ENCODE measurements around the gene BLCAP.
A peak's percentile ranks its signal among the peaks of the same experiment; 100 is the strongest.

Gene BLCAP

GRCh38 chr20:37526238-37526838 is 1.3 kb downstream of the BLCAP start:
- peak overlapping the region; percentile 93 for H3K4me3 ChIP-seq (ENCODE audit: low read depth, low read length)
- peak overlapping the region; percentile 76 for H3K14ac ChIP-seq (ENCODE audit: low read length)
- H3K27ac ChIP-seq (ENCODE audit: low read depth, low read length), result peak overlapping the region; percentile 83
- H3K27me3 ChIP-seq (ENCODE audit: insufficient read depth, low read length), result no peaks in the 10 kb centered on the region
- H2BK120ac ChIP-seq (ENCODE audit: insufficient read depth, low read length, poor library complexity), result peak overlapping the region; percentile 77
- no peak overlapping the region for H4K8ac ChIP-seq (ENCODE audit: low read depth, low read length)
- no peak overlapping the region for H2AFZ ChIP-seq (ENCODE audit: insufficient read depth, low read length, poor library complexity)
- DNase-seq, result peak; percentile 39 to 64
- no peak overlapping the region for H2BK12ac ChIP-seq (ENCODE audit: low read length)
- peak overlapping the region; percentile 84 for H3K18ac ChIP-seq (ENCODE audit: low read length)
- peak overlapping the region; percentile 71 for H3K9ac ChIP-seq (ENCODE audit: low read length)
- peak overlapping the region; percentile 88 for H2BK5ac ChIP-seq (ENCODE audit: low read depth, low read length, poor library complexity)
- WGBS (ENCODE audit: extremely low coverage, insufficient coverage, insufficient read length), result no CpG with 5 or more reads among the region's 10 CpGs
- peaks cover 16 to 22% of the 10 kb centered on the region in 2 experiments for H3K36me3 ChIP-seq (ENCODE audit: control insufficient read depth in 1 of 2, insufficient read depth in 2 of 2, low read length in 2 of 2)
- H2AK5ac ChIP-seq (ENCODE audit: low read length), result no peak overlapping the region
- H3K4me2 ChIP-seq (ENCODE audit: low read length), result peak overlapping the region; percentile 92
- H4K12ac ChIP-seq (ENCODE audit: low read depth, low read length), result no peak overlapping the region
- H3K79me1 ChIP-seq (ENCODE audit: low read length), result peaks cover 16% of the 10 kb centered on the region
- H3K79me2 ChIP-seq (ENCODE audit: control insufficient read depth, insufficient read depth, low read length, poor library complexity), result peaks cover 41% of the 10 kb centered on the region
- H3K4ac ChIP-seq (ENCODE audit: low read depth, low read length), result no peak overlapping the region
- H3K4me1 ChIP-seq (ENCODE audit: control insufficient read depth in 1 of 2, insufficient read depth in 2 of 2, low read length in 2 of 2), result peaks cover 22 to 30% of the 10 kb centered on the region in 2 experiments
- H3K9me3 ChIP-seq (ENCODE audit: insufficient read depth, low read depth, low read length), result no peaks in the 10 kb centered on the region
- H4K91ac ChIP-seq (ENCODE audit: low read depth, low read length), result peak overlapping the region; percentile 96
- no peak overlapping the region for H3K23ac ChIP-seq (ENCODE audit: low read length)

DNA sequence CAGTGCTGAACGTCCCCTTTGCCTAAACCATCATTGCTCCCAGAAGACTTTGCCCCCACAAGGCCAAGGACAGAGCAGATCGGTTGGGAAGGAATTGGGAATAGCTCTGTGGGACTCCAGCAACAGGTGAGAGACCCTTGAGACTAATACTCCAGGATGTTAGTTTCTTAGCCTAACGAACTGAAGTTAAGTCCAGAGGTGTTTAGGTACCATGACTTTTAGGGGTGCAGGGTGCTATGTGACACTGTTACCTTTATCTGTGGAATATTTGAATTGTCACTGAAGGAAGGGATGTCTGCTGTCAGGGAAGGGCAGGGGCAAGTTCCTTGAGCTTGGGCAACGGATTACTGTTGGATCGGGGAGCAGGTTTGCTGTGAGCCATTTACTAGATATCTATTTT is 1.9 kb downstream of the BLCAP start:
- peaks cover 22 to 31% of the 10 kb centered on the region in 2 experiments for H3K4me1 ChIP-seq (ENCODE audit: control insufficient read depth in 1 of 2, insufficient read depth in 2 of 2, low read length in 2 of 2)

DNA sequence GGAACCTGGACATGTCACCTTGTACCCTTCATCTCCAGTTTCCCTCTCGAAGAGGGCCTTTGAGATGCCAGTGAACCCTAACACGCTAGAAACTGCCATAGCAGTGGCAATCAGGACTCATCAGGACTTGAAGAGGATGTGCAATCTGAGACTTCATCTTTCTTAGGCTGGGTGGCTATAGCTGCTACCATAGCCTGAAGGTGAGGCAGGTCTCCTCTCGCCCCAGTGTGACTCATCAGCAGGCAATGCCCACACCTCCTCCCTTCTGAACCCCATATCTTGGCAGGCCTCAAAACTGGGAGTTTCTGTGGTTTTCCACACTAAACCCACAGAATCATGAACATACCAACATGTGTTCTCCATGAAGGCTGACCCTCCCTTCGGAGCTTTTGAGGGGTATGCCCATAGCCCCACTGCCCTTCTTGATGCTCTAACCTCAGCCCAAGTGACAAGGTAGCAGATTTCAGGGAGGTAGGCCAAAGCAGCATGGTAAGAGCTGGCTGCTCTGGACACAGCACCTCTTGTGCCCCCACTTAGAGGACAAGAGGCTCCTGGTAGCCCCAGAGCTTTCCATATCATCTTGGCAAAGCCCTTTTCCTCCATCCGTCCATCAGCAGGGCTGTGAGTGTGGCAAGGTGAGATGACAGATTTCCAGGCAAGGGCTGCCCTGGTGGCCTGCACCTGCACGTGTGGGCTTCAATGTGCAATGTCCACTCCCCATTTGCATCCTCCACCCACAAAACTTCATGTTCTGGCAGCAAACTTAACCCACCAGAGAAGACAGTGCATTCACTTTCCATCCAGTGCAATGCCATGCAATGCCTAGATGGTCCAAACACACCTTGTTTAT is 2.6 kb downstream of the BLCAP start:
- Histone ChIP-seq H3K4me2 (ENCODE audit: low read length) (no peak overlapping the region), H3K79me1 (ENCODE audit: low read length) (peaks cover 16% of the 10 kb centered on the region), H4K91ac (ENCODE audit: low read depth, low read length) (peak overlapping the region; percentile 10), H4K12ac (ENCODE audit: low read depth, low read length) (no peak overlapping the region), H3K27ac (ENCODE audit: low read depth, low read length) (no peak overlapping the region), H3K79me2 (ENCODE audit: control insufficient read depth, insufficient read depth, low read length, poor library complexity) (peaks cover 48% of the 10 kb centered on the region), H3K27me3 (ENCODE audit: insufficient read depth, low read length) (no peaks in the 10 kb centered on the region), H2AFZ (ENCODE audit: insufficient read depth, low read length, poor library complexity) (no peak overlapping the region), H2BK5ac (ENCODE audit: low read depth, low read length, poor library complexity) (no peak overlapping the region), H2BK120ac (ENCODE audit: insufficient read depth, low read length, poor library complexity) (no peak overlapping the region), H3K36me3 (ENCODE audit: control insufficient read depth in 1 of 2, insufficient read depth in 2 of 2, low read length in 2 of 2) (peaks cover 26 to 33% of the 10 kb centered on the region in 2 experiments), H3K4ac (ENCODE audit: low read depth, low read length) (peak overlapping the region; percentile 90), H3K9me3 (ENCODE audit: insufficient read depth, low read depth, low read length) (peaks cover 7% of the 10 kb centered on the region), H4K8ac (ENCODE audit: low read depth, low read length) (no peak overlapping the region), H2BK12ac (ENCODE audit: low read length) (no peak overlapping the region), H3K14ac (ENCODE audit: low read length) (no peak overlapping the region), H2AK5ac (ENCODE audit: low read length) (no peak overlapping the region), H3K4me1 (ENCODE audit: control insufficient read depth in 1 of 2, insufficient read depth in 2 of 2, low read length in 2 of 2) (peaks cover 25 to 38% of the 10 kb centered on the region in 2 experiments), H3K18ac (ENCODE audit: low read length) (peak overlapping the region; percentile 42), H3K4me3 (ENCODE audit: low read depth, low read length) (no peak overlapping the region), H3K23ac (ENCODE audit: low read length) (no peak overlapping the region), H3K9ac (ENCODE audit: low read length) (no peak overlapping the region)
- DNase-seq, result no peak
- WGBS (ENCODE audit: extremely low coverage, insufficient coverage, insufficient read length), result no CpG with 5 or more reads among the region's 6 CpGs

More for the DNA sequence above, 1.9 kb downstream of the BLCAP start:
- Histone ChIP-seq H3K23ac (ENCODE audit: low read length) (no peak overlapping the region), H3K36me3 (ENCODE audit: control insufficient read depth in 1 of 2, insufficient read depth in 2 of 2, low read length in 2 of 2) (peaks cover 22 to 27% of the 10 kb centered on the region in 2 experiments), H2BK5ac (ENCODE audit: low read depth, low read length, poor library complexity) (no peak overlapping the region), H2AK5ac (ENCODE audit: low read length) (no peak overlapping the region), H3K18ac (ENCODE audit: low read length) (no peak overlapping the region), H2AFZ (ENCODE audit: insufficient read depth, low read length, poor library complexity) (no peak overlapping the region), H3K4ac (ENCODE audit: low read depth, low read length) (peak overlapping the region; percentile 80), H3K27me3 (ENCODE audit: insufficient read depth, low read length) (no peaks in the 10 kb centered on the region), H2BK120ac (ENCODE audit: insufficient read depth, low read length, poor library complexity) (no peak overlapping the region), H3K4me2 (ENCODE audit: low read length) (peak overlapping the region; percentile 92), H4K8ac (ENCODE audit: low read depth, low read length) (no peak overlapping the region), H3K79me1 (ENCODE audit: low read length) (peaks cover 16% of the 10 kb centered on the region), H3K79me2 (ENCODE audit: control insufficient read depth, insufficient read depth, low read length, poor library complexity) (peaks cover 45% of the 10 kb centered on the region), H4K91ac (ENCODE audit: low read depth, low read length) (no peak overlapping the region), H3K14ac (ENCODE audit: low read length) (no peak overlapping the region), H2BK12ac (ENCODE audit: low read length) (no peak overlapping the region), H3K27ac (ENCODE audit: low read depth, low read length) (peak overlapping the region; percentile 6), H3K9ac (ENCODE audit: low read length) (no peak overlapping the region), H3K4me3 (ENCODE audit: low read depth, low read length) (no peak overlapping the region), H3K9me3 (ENCODE audit: insufficient read depth, low read depth, low read length) (peaks cover 3% of the 10 kb centered on the region), H4K12ac (ENCODE audit: low read depth, low read length) (no peak overlapping the region)
- DNase-seq, result no peak
- WGBS (ENCODE audit: extremely low coverage, insufficient coverage, insufficient read length), result no CpG with 5 or more reads among the region's 5 CpGs

- Histone ChIP-seq H4K12ac (ENCODE audit: low read depth, low read length) (no peak overlapping the region), H3K4ac (ENCODE audit: low read depth, low read length) (peak overlapping the region; percentile 90), H2BK12ac (ENCODE audit: low read length) (no peak overlapping the region), H3K4me3 (ENCODE audit: low read depth, low read length) (no peak overlapping the region), H3K79me2 (ENCODE audit: control insufficient read depth, insufficient read depth, low read length, poor library complexity) (peaks cover 52% of the 10 kb centered on the region), H3K36me3 (ENCODE audit: control insufficient read depth in 1 of 2, insufficient read depth in 2 of 2, low read length in 2 of 2) (peaks cover 31 to 38% of the 10 kb centered on the region in 2 experiments), H3K27ac (ENCODE audit: low read depth, low read length) (no peak overlapping the region), H3K18ac (ENCODE audit: low read length) (no peak overlapping the region), H3K4me2 (ENCODE audit: low read length) (no peak overlapping the region), H3K4me1 (ENCODE audit: control insufficient read depth in 1 of 2, insufficient read depth in 2 of 2, low read length in 2 of 2) (peaks cover 29 to 45% of the 10 kb centered on the region in 2 experiments), H4K8ac (ENCODE audit: low read depth, low read length) (no peak overlapping the region), H2BK5ac (ENCODE audit: low read depth, low read length, poor library complexity) (no peak overlapping the region), H3K9me3 (ENCODE audit: insufficient read depth, low read depth, low read length) (peaks cover 7% of the 10 kb centered on the region), H3K9ac (ENCODE audit: low read length) (no peak overlapping the region), H4K91ac (ENCODE audit: low read depth, low read length) (no peak overlapping the region), H2BK120ac (ENCODE audit: insufficient read depth, low read length, poor library complexity) (no peak overlapping the region), H2AFZ (ENCODE audit: insufficient read depth, low read length, poor library complexity) (no peak overlapping the region), H2AK5ac (ENCODE audit: low read length) (no peak overlapping the region), H3K27me3 (ENCODE audit: insufficient read depth, low read length) (no peaks in the 10 kb centered on the region), H3K23ac (ENCODE audit: low read length) (no peak overlapping the region), H3K14ac (ENCODE audit: low read length) (no peak overlapping the region), H3K79me1 (ENCODE audit: low read length) (peaks cover 16% of the 10 kb centered on the region)
- DNase-seq, result no peak
- WGBS (ENCODE audit: extremely low coverage, insufficient coverage, insufficient read length), result no CpG with 5 or more reads among the region's 10 CpGs
These were observed 3.6 kb downstream of the BLCAP start for GRCh38 chr20:37523911-37524700.
